ENCODE measurements around the gene GALNT16.

GRCh38 chr14:69270795-69271708, 11.1 kb downstream of the GALNT16 start:
- TF ChIP-seq EZH2phosphoT487 (IDR thresholded peaks at IDR 0.05; ENCODE audit: borderline replicate concordance, low read depth, low read length): no peak
- TF ChIP-seq, protein P1, sequence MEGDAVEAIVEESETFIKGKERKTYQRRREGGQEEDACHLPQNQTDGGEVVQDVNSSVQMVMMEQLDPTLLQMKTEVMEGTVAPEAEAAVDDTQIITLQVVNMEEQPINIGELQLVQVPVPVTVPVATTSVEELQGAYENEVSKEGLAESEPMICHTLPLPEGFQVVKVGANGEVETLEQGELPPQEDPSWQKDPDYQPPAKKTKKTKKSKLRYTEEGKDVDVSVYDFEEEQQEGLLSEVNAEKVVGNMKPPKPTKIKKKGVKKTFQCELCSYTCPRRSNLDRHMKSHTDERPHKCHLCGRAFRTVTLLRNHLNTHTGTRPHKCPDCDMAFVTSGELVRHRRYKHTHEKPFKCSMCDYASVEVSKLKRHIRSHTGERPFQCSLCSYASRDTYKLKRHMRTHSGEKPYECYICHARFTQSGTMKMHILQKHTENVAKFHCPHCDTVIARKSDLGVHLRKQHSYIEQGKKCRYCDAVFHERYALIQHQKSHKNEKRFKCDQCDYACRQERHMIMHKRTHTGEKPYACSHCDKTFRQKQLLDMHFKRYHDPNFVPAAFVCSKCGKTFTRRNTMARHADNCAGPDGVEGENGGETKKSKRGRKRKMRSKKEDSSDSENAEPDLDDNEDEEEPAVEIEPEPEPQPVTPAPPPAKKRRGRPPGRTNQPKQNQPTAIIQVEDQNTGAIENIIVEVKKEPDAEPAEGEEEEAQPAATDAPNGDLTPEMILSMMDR (conservative IDR thresholded peaks at IDR 0.05; ENCODE audit: low read length): no peak

Data from OCI-LY7 (cell line).